Left ventricle myocardium superior (tissue), 1 donor: Measurements from ENCODE around the gene GRK5. TPM values are rescaled to one million over a fixed set of nuclear protein-coding genes. Genes with fewer than 3 reads are reported as not detected.

ENCODE experiments used
- ATAC-seq: fragments of 200-7000 bp; cut with Tn5 transposase; one replicate; pipeline ENCODE4 v1.9.1; 2020; ENCODE audit warnings: mild to moderate bottlenecking, moderate library complexity
- DNase-seq: peaks from one replicate; pipeline ENCODE4 v3.0.0-alpha.2; 2020
- intact Hi-C: fragments of 100-400 bp; cut with micrococcal nuclease; formaldehyde crosslinking; loops from one replicate; pipeline ENCODE4 v1.11.0; 2022
- total RNA-seq: library from RNA; stranded (reverse); fragmentation: NEBNext Ultra II Directional; extraction: Animal tissue kit (Norgen Biotek cat#: 25700); gene quantifications from one replicate; pipeline ENCODE4 v1.2.1, GENCODE V29; 2021
- donor health status: DM: no; HTN: yes; CAD: no; lungs with severe emphysema.

Gene GRK5
- total RNA-seq, 1 donor from 2014 or later: 43.4 TPM

GRCh38 chr10:119284679-119285096, 77.3 kb downstream of the GRK5 start:
- peak; percentile 75 for DNase-seq
- intact Hi-C loops: loop anchor here (5.0 kb wide), 1 partner anchor 62 kb away; no protein-coding TSS in a partner anchor

GRCh38 chr10:119285495-119286267, 78.3 kb downstream of the GRK5 start:
- DNase-seq (no peak), ATAC-seq (no peak)
- intact Hi-C loops: no loop called here

More at GRCh38 chr10:119284679-119285096, 77.3 kb downstream of the GRK5 start:
- peak; percentile 62 for ATAC-seq

GRCh38 chr10:119286516-119286915, 79.1 kb downstream of the GRK5 start:
- ATAC-seq: no peak
- no peak for DNase-seq
- intact Hi-C loops: no loop called here

- intact Hi-C loops: no loop called here
- ATAC-seq (no peak), DNase-seq (no peak)
These were observed 79.7 kb downstream of the GRK5 start for GRCh38 chr10:119286983-119287633.

GRCh38 chr10:119288574-119289001, 81.2 kb downstream of the GRK5 start:
- ATAC-seq (peak; percentile 14), DNase-seq (no peak)
- intact Hi-C loops: no loop called here

- no peak for DNase-seq
- intact Hi-C loops: no loop called here
- ATAC-seq: peak; percentile 19
These were observed 82.0 kb downstream of the GRK5 start for GRCh38 chr10:119289227-119289920.

GRCh38 chr10:119290301-119291048, 83.1 kb downstream of the GRK5 start:
- DNase-seq: no peak
- intact Hi-C loops: no loop called here
- peak; percentile 8 for ATAC-seq

GRCh38 chr10:119291223-119291900, 84.0 kb downstream of the GRK5 start:
- intact Hi-C loops: no loop called here
- DNase-seq: no peak
- no peak for ATAC-seq

- no peak for DNase-seq
- ATAC-seq: no peak
- intact Hi-C loops: no loop called here
These were observed 85.8 kb downstream of the GRK5 start for GRCh38 chr10:119292968-119293760.

- intact Hi-C loops: no loop called here
- ATAC-seq: peak; percentile 83
- peak; percentile 84 for DNase-seq
These were observed 89.3 kb downstream of the GRK5 start for GRCh38 chr10:119296703-119297102.

- no peak for DNase-seq
- intact Hi-C loops: no loop called here
- peak; percentile 86 for ATAC-seq
These were observed 90.0 kb downstream of the GRK5 start for GRCh38 chr10:119297207-119297968.

GRCh38 chr10:119298810-119299209, 91.4 kb downstream of the GRK5 start:
- intact Hi-C loops: no loop called here
- ATAC-seq (no peak), DNase-seq (no peak)

GRCh38 chr10:119299531-119299930, 92.2 kb downstream of the GRK5 start:
- DNase-seq (no peak), ATAC-seq (no peak)
- intact Hi-C loops: no loop called here

- no peak for DNase-seq
- intact Hi-C loops: no loop called here
- ATAC-seq: no peak
These were observed 94.0 kb downstream of the GRK5 start for GRCh38 chr10:119301397-119301796.

GRCh38 chr10:119302172-119302571, 94.8 kb downstream of the GRK5 start:
- intact Hi-C loops: no loop called here

GRCh38 chr10:119302591-119303253, 95.4 kb downstream of the GRK5 start:
- ATAC-seq (no peak), DNase-seq (no peak)
- intact Hi-C loops: no loop called here

More at GRCh38 chr10:119302172-119302571, 94.8 kb downstream of the GRK5 start:
- ATAC-seq (no peak), DNase-seq (no peak)

- ATAC-seq: no peak
- intact Hi-C loops: no loop called here
These were observed 96.5 kb downstream of the GRK5 start for GRCh38 chr10:119303886-119304285.

More at GRCh38 chr10:119303886-119304285, 96.5 kb downstream of the GRK5 start:
- DNase-seq: no peak
